ENCODE measurements around the gene NHLH1.

The NHLH1 gene

GRCh38 chr1:160361814-160362167 lies 5.1 kb upstream of the NHLH1 start:
- no peak for DNase-seq (ENCODE audit: low spot score)

GRCh38 chr1:160362168-160362957 lies 4.5 kb upstream of the NHLH1 start:
- no peak for TF ChIP-seq CTCF (IDR thresholded peaks at IDR 0.05; ENCODE audit: extremely low read depth, insufficient read depth, missing control alignments)
- in situ Hi-C loops (cut with MboI; ENCODE audit: low pct_unique_long_range_greater_than_20kb, low sequenced_read_pairs, unreplicated experiment): no loop called here
- DNase-seq (ENCODE audit: low spot score): no peak

More at GRCh38 chr1:160361814-160362167, 5.1 kb upstream of the NHLH1 start:
- in situ Hi-C loops (cut with MboI; ENCODE audit: low pct_unique_long_range_greater_than_20kb, low sequenced_read_pairs, unreplicated experiment): no loop called here
- TF ChIP-seq CTCF (IDR thresholded peaks at IDR 0.05; ENCODE audit: extremely low read depth, insufficient read depth, missing control alignments): no peak

DNA sequence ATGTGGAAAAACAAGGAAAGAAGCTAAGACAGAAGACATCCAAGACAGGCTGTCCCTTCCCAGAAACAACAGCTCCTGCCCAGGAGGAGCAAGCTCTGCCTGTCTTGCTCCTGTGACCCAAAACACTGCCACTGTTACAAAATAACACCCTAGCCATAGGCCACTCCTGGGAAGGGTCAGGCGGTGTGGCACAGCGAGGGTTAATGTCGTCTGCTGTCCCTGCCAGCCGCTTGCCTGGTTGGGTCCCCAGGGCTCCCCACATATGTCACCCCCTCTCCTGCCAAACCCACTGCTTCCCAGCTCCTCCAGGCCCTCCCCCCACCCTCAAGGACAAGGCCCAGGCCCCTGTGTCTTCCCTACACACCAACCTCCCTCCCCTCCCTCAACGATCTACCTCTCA lies 3.9 kb upstream of the NHLH1 start:
- in situ Hi-C loops (cut with MboI; ENCODE audit: low pct_unique_long_range_greater_than_20kb, low sequenced_read_pairs, unreplicated experiment): no loop called here
- no peak for TF ChIP-seq CTCF (IDR thresholded peaks at IDR 0.05; ENCODE audit: extremely low read depth, insufficient read depth, missing control alignments)
- no peak for DNase-seq (ENCODE audit: low spot score)

DNA sequence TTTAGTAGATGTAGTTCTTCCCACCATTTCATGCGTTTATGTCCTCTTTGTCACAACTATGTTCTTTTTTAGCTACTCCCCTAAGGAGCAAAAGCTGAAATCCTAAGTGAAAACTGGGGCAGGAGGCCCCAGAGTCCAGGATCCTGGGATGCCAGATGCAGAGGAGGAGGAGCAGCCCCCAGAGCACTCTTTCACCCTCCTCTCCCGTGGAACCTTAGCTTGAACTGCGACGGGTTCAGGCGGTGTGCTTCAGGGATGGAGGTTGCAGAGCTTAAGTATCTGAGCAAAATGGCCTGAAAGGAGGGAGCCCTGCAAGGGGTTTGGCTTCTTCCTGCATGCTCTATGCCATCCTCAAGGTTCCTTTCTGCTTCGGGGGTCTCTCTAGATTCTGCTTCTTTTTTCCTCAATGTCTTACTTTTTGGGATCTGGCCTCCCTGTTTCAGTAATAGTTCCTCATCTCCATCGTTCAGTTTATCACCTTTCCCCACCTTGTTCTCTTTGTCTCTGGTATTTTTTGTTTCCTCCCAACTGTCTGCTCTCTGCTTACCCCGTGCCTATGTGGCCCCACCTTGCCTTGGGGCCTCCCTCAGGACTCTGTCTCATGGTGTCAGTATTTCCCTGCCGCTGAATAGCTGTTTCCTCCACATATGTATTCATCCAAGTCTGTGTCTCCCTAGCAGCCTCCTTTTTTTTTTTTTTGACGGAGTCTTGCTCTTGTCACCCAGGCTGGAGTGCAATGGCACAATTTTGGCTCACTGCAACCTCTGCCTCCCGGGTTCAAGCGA lies 2.7 kb upstream of the NHLH1 start:
- no peak for DNase-seq (ENCODE audit: low spot score)
- no peak for TF ChIP-seq CTCF (IDR thresholded peaks at IDR 0.05; ENCODE audit: extremely low read depth, insufficient read depth, missing control alignments)
- in situ Hi-C loops (cut with MboI; ENCODE audit: low pct_unique_long_range_greater_than_20kb, low sequenced_read_pairs, unreplicated experiment): no loop called here

DNA sequence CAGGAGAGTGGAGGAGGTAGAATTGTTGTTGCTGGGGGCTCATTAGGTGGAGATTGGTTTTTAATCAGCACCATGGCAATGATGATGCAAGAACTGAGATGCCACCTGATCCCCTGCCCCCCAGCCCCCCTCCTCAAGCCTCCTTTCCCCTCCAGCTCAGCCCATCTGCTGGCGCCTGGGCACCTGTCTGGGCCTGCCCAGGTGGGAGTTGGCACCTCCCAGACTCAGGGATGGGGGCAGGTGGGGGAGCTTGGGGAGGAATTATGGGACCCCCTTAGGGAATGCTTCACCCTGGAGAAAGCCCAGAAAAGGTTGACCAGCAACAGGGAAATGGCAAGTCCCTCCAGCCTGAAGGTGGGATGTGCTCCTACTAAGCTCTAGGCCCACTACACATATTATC lies 1.5 kb upstream of the NHLH1 start:
- in situ Hi-C loops (cut with MboI; ENCODE audit: low pct_unique_long_range_greater_than_20kb, low sequenced_read_pairs, unreplicated experiment): no loop called here
- DNase-seq (ENCODE audit: low spot score): no peak
- no peak for TF ChIP-seq CTCF (IDR thresholded peaks at IDR 0.05; ENCODE audit: extremely low read depth, insufficient read depth, missing control alignments)

- in situ Hi-C loops (cut with MboI; ENCODE audit: low pct_unique_long_range_greater_than_20kb, low sequenced_read_pairs, unreplicated experiment): no loop called here
- TF ChIP-seq CTCF (IDR thresholded peaks at IDR 0.05; ENCODE audit: extremely low read depth, insufficient read depth, missing control alignments): no peak
- DNase-seq (ENCODE audit: low spot score): no peak
Measured at GRCh38 chr1:160367516-160367900, 637 bp downstream of the NHLH1 start.
